Cardiac fibroblast (primary cell): ENCODE data around the gene MIP.
"Not testable (repeated sequence)": the region's sequence is repeated elsewhere in the genome, so short reads cannot be mapped to it uniquely, and the experiment has no call there.

ENCODE experiments used
- DNase-seq, 2 donors: peaks; one replicate each; pipeline versions ENCODE4 v3.0.0 to v3.0.0-alpha.2; 2010; ENCODE audit warnings: low read depth in 2 of 2
- H3K4me3 ChIP-seq, 2 donors: replicated peaks in 1 of 2; 1 replicate in 1 of 2; 2 replicates in 1 of 2; pipeline ENCODE4 v1.5.1; 2011; ENCODE audit warnings: low read depth in 2 of 2, low read length in 2 of 2, mild to moderate bottlenecking in 2 of 2, moderate library complexity in 1 of 2
- TF ChIP-seq, protein P1 (sequence below): IDR thresholded peaks from one replicate; pipeline ENCODE4 v1.5.1; 2011; ENCODE audit warnings: low read depth, mild to moderate bottlenecking, low read length, inconsistent platforms

Gene MIP

DNA sequence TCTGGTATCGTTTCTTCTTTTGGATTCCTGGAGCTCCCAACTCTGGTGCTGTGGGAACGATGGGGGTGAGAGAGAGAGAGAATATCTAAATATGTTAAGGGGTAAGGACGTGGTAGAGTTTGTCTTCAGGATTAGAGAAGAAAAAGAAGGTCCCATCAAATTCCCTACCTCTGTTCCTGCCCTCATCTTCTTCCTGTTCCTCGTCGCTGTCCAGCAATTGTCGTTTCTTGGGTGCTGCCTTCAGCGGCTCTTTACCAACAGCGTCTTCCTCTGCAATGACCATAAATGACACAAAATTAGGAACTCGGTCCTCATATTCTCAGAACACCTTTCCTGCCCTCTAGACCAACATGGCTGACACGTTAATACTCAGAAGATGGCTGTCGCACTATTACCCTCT, 36.7 kb downstream of the MIP start:
- TF ChIP-seq, protein P1, sequence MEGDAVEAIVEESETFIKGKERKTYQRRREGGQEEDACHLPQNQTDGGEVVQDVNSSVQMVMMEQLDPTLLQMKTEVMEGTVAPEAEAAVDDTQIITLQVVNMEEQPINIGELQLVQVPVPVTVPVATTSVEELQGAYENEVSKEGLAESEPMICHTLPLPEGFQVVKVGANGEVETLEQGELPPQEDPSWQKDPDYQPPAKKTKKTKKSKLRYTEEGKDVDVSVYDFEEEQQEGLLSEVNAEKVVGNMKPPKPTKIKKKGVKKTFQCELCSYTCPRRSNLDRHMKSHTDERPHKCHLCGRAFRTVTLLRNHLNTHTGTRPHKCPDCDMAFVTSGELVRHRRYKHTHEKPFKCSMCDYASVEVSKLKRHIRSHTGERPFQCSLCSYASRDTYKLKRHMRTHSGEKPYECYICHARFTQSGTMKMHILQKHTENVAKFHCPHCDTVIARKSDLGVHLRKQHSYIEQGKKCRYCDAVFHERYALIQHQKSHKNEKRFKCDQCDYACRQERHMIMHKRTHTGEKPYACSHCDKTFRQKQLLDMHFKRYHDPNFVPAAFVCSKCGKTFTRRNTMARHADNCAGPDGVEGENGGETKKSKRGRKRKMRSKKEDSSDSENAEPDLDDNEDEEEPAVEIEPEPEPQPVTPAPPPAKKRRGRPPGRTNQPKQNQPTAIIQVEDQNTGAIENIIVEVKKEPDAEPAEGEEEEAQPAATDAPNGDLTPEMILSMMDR = no peak
- DNase-seq = no peak
- no peak overlapping the region for H3K4me3 ChIP-seq

DNA sequence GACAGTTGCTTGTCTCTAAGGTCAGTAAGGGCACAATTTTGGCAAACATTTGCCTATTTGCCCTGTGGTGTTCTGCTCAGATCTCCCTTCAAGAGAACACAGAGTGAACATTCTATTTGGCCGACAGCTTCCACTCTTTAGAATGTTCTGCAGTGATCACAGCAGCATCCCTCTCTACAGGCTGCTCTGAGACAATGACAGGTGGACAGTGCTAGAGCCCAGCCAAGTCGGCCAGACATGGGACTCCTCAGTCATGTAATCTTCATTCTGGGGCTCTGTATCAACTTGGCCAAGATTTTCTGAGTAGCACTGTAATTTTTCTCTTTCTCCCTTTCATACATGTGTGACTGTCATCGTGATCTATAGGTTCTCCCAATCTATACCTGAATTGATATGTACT, 40.1 kb downstream of the MIP start:
- DNase-seq = no peak
- TF ChIP-seq, protein P1 = no peak
- H3K4me3 ChIP-seq = no peak overlapping the region

DNA sequence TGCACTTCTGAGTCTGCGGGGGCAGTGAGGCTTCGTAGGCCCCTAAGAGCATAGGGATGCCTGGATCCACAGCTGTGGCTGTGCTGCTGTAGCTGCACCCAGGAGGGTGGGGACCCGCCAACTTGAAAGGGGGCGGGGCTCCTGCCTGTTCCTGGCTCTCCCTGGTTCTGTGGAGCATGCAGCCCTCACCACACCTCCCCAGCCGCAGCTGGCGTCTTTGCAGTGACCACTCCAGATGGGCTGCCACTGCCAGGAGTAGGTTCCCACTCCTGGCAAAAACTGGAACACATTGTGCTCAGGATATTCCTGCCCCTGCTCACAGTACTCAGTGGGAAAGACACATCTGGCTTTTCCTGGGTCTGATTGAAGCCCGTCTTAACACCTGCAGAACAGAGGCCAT, 41.1 kb downstream of the MIP start:
- DNase-seq = no peak

DNA sequence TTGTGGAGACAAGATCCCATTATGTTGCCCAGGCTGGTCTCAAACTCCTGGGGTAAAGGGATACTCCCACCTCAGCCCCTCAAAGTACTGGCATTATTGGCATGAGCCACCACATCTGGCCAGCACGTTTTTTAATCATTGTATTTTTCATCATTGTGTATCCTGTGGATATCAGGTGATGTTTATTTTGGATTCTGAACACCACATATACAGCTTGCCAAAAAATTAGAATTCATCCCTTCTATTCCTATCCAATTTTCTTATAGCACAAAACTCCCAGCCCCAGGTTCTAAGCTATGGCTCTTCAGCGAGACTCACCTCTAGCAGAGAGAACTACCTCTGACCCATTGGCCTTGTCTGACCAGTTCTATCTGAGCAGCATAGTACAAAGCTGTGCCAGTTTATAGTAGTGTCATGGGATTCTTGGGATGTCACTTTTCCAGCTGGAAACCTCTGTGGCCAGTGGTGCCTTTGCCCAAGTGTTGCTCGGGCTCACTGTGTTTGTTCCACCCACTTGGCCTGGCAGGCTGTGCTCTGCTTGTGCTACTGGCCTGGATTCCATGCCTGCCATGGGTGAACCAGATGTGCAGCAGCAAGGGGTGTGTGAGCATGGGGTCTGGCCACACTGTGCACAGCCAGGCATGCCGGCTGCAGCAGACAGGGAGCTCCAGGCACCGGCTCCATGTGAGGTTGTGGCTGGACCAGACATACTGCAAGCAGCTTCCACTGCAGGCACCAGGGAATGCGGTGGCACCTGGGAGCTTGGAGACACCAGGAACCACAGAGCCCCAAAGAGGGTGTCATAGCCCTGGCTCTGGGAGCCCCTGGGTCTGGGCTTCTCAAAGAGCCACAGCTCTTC, 42.4 kb downstream of the MIP start:
- TF ChIP-seq, protein P1 = no peak
- no peak overlapping the region for H3K4me3 ChIP-seq
- peak in 1 of 2 donors; percentile 7 for DNase-seq

More for the DNA sequence above, 41.1 kb downstream of the MIP start:
- TF ChIP-seq, protein P1 = no peak
- no peak overlapping the region for H3K4me3 ChIP-seq

DNA sequence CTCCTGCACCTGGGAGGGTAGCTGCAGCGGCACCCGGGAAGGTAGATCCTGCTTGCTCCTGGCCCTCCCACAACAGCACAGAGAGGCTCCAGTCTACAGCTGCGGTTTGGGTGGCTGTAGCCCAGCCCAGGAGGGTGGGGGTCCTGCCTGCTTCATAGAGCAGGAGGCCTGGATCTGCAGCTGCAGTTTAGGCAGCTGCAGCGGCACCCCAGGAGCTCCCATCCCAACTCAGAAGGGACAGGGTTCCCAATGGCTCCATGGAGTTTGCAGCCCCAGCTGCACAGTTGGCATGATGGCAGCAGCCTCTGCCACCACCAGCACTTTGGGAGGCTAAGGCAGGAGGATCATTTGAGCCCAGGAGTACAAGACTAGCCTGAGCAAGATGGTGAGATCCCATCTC, 43.7 kb downstream of the MIP start:
- DNase-seq = no peak
- no peak overlapping the region for H3K4me3 ChIP-seq
- TF ChIP-seq, protein P1 = no peak

DNA sequence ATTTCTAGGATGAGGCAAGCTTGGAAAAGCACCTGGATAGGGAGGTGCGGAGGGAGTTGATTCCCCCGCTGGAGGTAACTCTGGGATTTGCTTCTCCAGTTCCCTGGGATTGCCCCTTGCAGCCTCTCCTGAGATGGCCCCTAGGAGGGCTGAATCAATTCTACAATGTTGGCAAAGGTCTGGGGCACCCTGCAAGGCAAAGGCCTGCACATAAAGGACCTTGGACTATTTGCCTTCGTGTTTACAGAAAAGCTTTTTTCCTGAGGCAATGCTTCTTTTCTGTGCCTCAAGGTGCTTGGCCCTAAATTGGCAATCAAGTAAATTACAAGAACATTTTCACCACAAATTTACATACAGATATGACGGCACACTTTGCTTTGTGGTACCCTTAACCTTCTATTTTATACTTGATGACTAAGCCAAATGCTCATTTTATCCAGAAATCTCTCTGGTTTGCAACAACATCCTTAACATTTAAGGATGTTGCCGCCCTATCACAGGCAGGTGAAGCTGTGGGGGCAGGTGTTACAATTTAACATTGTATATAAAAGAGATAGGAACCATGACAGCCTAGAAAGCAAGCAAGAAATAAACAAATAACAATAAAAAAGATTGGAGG, 45.5 kb downstream of the MIP start:
- DNase-seq = no peak
- TF ChIP-seq, protein P1 = no peak
- no peak overlapping the region for H3K4me3 ChIP-seq

DNA sequence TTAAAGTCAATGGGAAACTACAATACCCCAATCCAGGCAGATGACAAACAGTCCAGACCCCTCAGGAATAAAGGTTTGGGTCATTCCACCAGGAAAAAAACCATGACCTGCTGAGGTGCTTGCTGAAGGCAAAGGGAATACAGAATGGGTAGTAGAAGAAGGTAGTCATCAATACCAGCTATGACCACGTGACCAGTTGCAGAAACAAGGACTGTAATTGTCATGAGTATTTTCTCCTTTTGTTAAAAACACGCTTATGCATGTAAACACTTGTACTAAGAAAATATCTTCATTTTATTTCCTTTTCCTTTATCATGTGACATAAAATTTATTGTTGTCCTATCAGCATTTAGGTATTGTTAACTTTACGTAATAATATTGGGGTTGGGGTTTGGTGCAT, 50.2 kb downstream of the MIP start:
- DNase-seq, H3K4me3 ChIP-seq: not testable (repeated sequence)

DNA sequence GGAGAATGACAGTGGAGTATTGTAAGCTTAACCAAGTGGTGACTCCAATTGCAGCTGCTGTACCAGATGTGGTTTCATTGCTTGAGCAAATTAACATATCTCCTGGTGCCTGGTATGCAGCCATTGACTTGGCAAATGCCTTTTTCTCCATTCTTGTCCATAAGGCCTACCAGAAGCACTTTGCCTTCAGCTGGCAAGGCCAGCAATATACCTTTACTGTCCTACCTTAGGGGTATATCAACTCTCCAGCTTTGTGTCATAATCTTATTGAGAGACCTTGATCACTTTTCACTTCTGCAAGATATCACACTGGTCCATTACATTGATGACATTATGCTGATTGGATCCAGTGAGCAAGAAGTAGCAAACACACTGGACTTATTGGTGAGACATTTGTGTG, 52.8 kb downstream of the MIP start:
- DNase-seq, H3K4me3 ChIP-seq: not testable (repeated sequence)

DNA sequence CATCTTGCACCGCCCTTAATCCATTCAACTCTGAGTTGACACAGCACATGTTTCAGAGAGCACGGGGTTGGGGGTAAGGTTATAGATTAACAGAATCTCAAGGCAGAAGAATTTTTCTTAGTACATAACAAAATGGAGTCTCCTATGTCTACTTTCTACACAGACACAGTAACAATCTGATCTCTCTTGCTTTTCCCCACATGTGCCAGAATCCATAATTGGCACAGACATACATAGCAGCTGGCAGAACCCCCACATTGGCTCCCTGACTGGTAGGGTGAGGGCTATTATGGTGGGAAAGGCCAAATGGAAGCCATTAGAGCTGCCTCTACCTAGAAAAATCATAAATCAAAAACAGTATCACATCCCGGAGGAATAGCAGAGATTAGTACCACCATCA, 53.3 kb downstream of the MIP start:
- H3K4me3 ChIP-seq, DNase-seq: not testable (repeated sequence)
